H1 (cell line): ENCODE measurements around the gene ARHGAP6. TPM values are rescaled to one million over a fixed set of nuclear protein-coding genes. Genes with fewer than 3 reads are reported as not detected.

Source experiments
- CTCF ChIA-PET: fragments of 300-600 bp; sonication (Branson Sonifier 250); formaldehyde crosslinking; loops from one replicate; lab custom pipeline; 2021; ENCODE audit not compliant: partially characterized antibody; lab: Charles Lee
- POLR2A ChIA-PET: fragments of 300-600 bp; sonication (Branson Sonifier 250); formaldehyde crosslinking; loops from one replicate; lab custom pipeline; 2021; ENCODE audit warnings: inconsistent platforms; ENCODE audit not compliant: partially characterized antibody; lab: Charles Lee
- DNase-seq, 2 experiments: peaks; one replicate each; pipeline versions ENCODE4 v3.0.0 to v3.0.0-alpha.2; 2010 to 2022; ENCODE audit warnings: low spot score in 2 of 2, low read depth in 1 of 2, mixed read lengths in 1 of 2
- FAIRE-seq: peaks from 2 replicates; lab custom pipeline; 2011; peaks lifted over from hg19 to GRCh38; lab: Jason Lieb, UNC
- H2AFZ ChIP-seq: 2 replicates; pipeline ENCODE4 v1.8.1; 2012; ENCODE audit warnings: low read length, inconsistent platforms
- H2AK5ac ChIP-seq: 2 replicates; pipeline ENCODE4 v1.6.1; 2013; ENCODE audit warnings: low read depth, low read length
- H2BK120ac ChIP-seq: replicated peaks from 2 replicates; pipeline ENCODE3; 2013; ENCODE audit warnings: low read depth, low read length, inconsistent platforms
- H2BK12ac ChIP-seq: 2 replicates; pipeline ENCODE4 v1.6.1; 2013; ENCODE audit warnings: low read depth, low read length
- H2BK15ac ChIP-seq: 2 replicates; pipeline ENCODE4 v1.6.1; 2013; ENCODE audit warnings: low read length
- H2BK20ac ChIP-seq: 2 replicates; pipeline ENCODE4 v1.6.1; 2013; ENCODE audit warnings: low read length
- H2BK5ac ChIP-seq: 2 replicates; pipeline ENCODE4 v1.6.1; 2013; ENCODE audit warnings: low read depth, low read length
- H3K14ac ChIP-seq: 2 replicates; pipeline ENCODE4 v1.6.1; 2013; ENCODE audit warnings: inconsistent platforms; ENCODE audit not compliant: insufficient read length
- H3K18ac ChIP-seq: 2 replicates; pipeline ENCODE4 v1.6.1; 2013; ENCODE audit warnings: low read length; ENCODE audit errors: extremely low read depth
- H3K23ac ChIP-seq: 2 replicates; pipeline ENCODE4 v1.6.1; 2013; ENCODE audit warnings: inconsistent platforms; ENCODE audit not compliant: insufficient read length
- H3K23me2 ChIP-seq: 2 replicates; pipeline ENCODE4 v1.6.1; 2013; ENCODE audit warnings: low read depth, low read length
- H3K27ac ChIP-seq: 2 replicates; pipeline ENCODE4 v1.6.1; 2011; ENCODE audit warnings: low read depth, low read length, inconsistent platforms
- H3K27me3 ChIP-seq, 4 experiments: replicated peaks in 1 of 4; 1 replicate in 1 of 4; 2 replicates in 3 of 4; pipeline versions ENCODE4 v1.6.1 to v1.8.1; 2011 to 2013; ENCODE audit warnings: low read length in 3 of 4, mild to moderate bottlenecking in 3 of 4, inconsistent platforms in 2 of 4, mixed read lengths in 2 of 4, moderate library complexity in 1 of 4; ENCODE audit not compliant: control insufficient read depth in 3 of 4, insufficient read depth in 3 of 4; ENCODE audit errors: extremely low read depth in 1 of 4
- H3K36me3 ChIP-seq, 4 experiments: 2 replicates each; pipeline versions ENCODE4 v1.6.1 to v1.8.1; 2011 to 2013; ENCODE audit warnings: mild to moderate bottlenecking in 4 of 4, low read length in 3 of 4, moderate library complexity in 2 of 4, control low read depth in 1 of 4, inconsistent platforms in 1 of 4; ENCODE audit not compliant: insufficient read depth in 4 of 4, control insufficient read depth in 2 of 4
- H3K4ac ChIP-seq: replicated peaks from 2 replicates; pipeline ENCODE3; 2013; ENCODE audit warnings: low read length, low read depth, mixed read lengths, inconsistent platforms; ENCODE audit not compliant: insufficient read length
- H3K4me1 ChIP-seq, 4 experiments: replicated peaks in 1 of 4; 1 replicate in 1 of 4; 2 replicates in 3 of 4; pipeline versions ENCODE4 v1.6.1 to v1.8.1; 2011 to 2013; ENCODE audit warnings: low read length in 3 of 4, inconsistent platforms in 2 of 4, mixed read lengths in 1 of 4; ENCODE audit not compliant: insufficient read depth in 4 of 4, control insufficient read depth in 3 of 4
- H3K4me2 ChIP-seq, 2 experiments: 2 replicates each; pipeline versions ENCODE4 v1.6.1 to v1.8.1; 2011 to 2013; ENCODE audit warnings: low read depth in 2 of 2, low read length in 2 of 2, control low read depth in 1 of 2, inconsistent platforms in 1 of 2, mild to moderate bottlenecking in 1 of 2; ENCODE audit not compliant: insufficient read depth in 1 of 2
- H3K4me3 ChIP-seq, 4 experiments: fragments of 200-600, 300-600 bp in 1 of 4; sonication (generic), shearing (Covaris generic), sonication (Bioruptor Twin) in 1 of 4; 2 replicates each; pipeline versions ENCODE4 v1.5.1 to v1.8.1; 2011 to 2016; ENCODE audit warnings: low read length in 4 of 4, low read depth in 3 of 4, control low read depth in 2 of 4, inconsistent platforms in 2 of 4, mild to moderate bottlenecking in 2 of 4, mixed read lengths in 1 of 4, moderate library complexity in 1 of 4; ENCODE audit not compliant: insufficient read depth in 2 of 4; ENCODE audit errors: extremely low read depth in 1 of 4
- H3K56ac ChIP-seq: replicated peaks from 2 replicates; pipeline ENCODE3; 2013; ENCODE audit warnings: low read depth, mild to moderate bottlenecking, mixed read lengths, low read length, inconsistent platforms; ENCODE audit not compliant: insufficient read length
- H3K79me1 ChIP-seq: 2 replicates; pipeline ENCODE4 v1.6.1; 2013; ENCODE audit warnings: low read depth, low read length, control low read depth
- H3K79me2 ChIP-seq, 2 experiments: 2 replicates each; pipeline versions ENCODE4 v1.6.1 to v1.8.1; 2012 to 2013; ENCODE audit warnings: low read length in 2 of 2, mild to moderate bottlenecking in 2 of 2, inconsistent platforms in 1 of 2; ENCODE audit not compliant: insufficient read depth in 2 of 2, control insufficient read depth in 1 of 2
- H3K9ac ChIP-seq, 4 experiments: replicated peaks in 1 of 4; 1 replicate in 1 of 4; 2 replicates in 3 of 4; pipeline versions ENCODE4 v1.6.1 to v1.8.1; 2011 to 2013; ENCODE audit warnings: low read depth in 3 of 4, low read length in 3 of 4, control low read depth in 2 of 4, mild to moderate bottlenecking in 2 of 4, moderate library complexity in 2 of 4, inconsistent platforms in 1 of 4; ENCODE audit errors: extremely low read depth in 1 of 4
- H3K9me3 ChIP-seq, 2 experiments: 2 replicates each; pipeline versions ENCODE4 v1.6.1 to v1.8.1; 2012 to 2013; ENCODE audit warnings: mild to moderate bottlenecking in 2 of 2, moderate library complexity in 2 of 2, control low read depth in 1 of 2, inconsistent platforms in 1 of 2, low read depth in 1 of 2, low read length in 1 of 2, mixed read lengths in 1 of 2; ENCODE audit not compliant: insufficient read depth in 2 of 2
- H4K20me1 ChIP-seq, 2 experiments: replicated peaks in 1 of 2; 2 replicates each; pipeline versions ENCODE3 to v1.8.1; 2011 to 2013; ENCODE audit warnings: inconsistent platforms in 2 of 2, low read length in 2 of 2, mild to moderate bottlenecking in 1 of 2; ENCODE audit not compliant: insufficient read depth in 2 of 2, control insufficient read depth in 1 of 2
- H4K5ac ChIP-seq: 2 replicates; pipeline ENCODE4 v1.6.1; 2013; ENCODE audit warnings: low read length, low read depth, mixed read lengths, inconsistent platforms; ENCODE audit not compliant: insufficient read length
- H4K8ac ChIP-seq: 2 replicates; pipeline ENCODE4 v1.8.0; 2013; ENCODE audit warnings: mild to moderate bottlenecking, moderate library complexity, low read length, inconsistent platforms; ENCODE audit not compliant: insufficient read depth; ENCODE audit errors: extremely low read depth
- H4K91ac ChIP-seq: replicated peaks from 2 replicates; pipeline ENCODE3; 2013; ENCODE audit warnings: low read length, mixed read lengths, inconsistent platforms; ENCODE audit not compliant: insufficient read length
- CBX5 ChIP-seq: fragments of 300-800, 300-1000 bp; sonication (generic); IDR thresholded peaks from 2 replicates; pipeline ENCODE4 v1.7.1; 2016; ENCODE audit warnings: antibody characterized with exemption, low read length, low read depth
- FOSL1 ChIP-seq: IDR thresholded peaks from 2 replicates; pipeline ENCODE4 v1.6.1; 2011; ENCODE audit warnings: mild to moderate bottlenecking, low read depth, low read length, moderate library complexity; ENCODE audit not compliant: insufficient read depth
- POLR2A ChIP-seq, 2 experiments: IDR thresholded peaks; 1 replicate in 1 of 2; 2 replicates in 1 of 2; pipeline ENCODE4 v1.6.1; 2011; ENCODE audit warnings: low read depth in 2 of 2, low read length in 2 of 2, mild to moderate bottlenecking in 2 of 2; ENCODE audit errors: control extremely low read depth in 1 of 2
- SIRT6 ChIP-seq: IDR thresholded peaks from one replicate; pipeline ENCODE4 v1.7.1; 2012; ENCODE audit warnings: low read length, inconsistent platforms
- SIX5 ChIP-seq: IDR thresholded peaks from 2 replicates; pipeline ENCODE4 v1.6.1; 2011; ENCODE audit warnings: mild to moderate bottlenecking, low read depth, low read length
- SP1 ChIP-seq: IDR thresholded peaks from 2 replicates; pipeline ENCODE4 v1.6.1; 2011; ENCODE audit warnings: low read depth, low read length
- SUZ12 ChIP-seq: fragments of 200-600 bp; sonication (generic); IDR thresholded peaks from 2 replicates; pipeline ENCODE4 v1.6.1; 2012; ENCODE audit warnings: mild to moderate bottlenecking, inconsistent platforms, low read length, moderate library complexity, mixed read lengths
- TAF1 ChIP-seq: IDR thresholded peaks from 2 replicates; pipeline ENCODE4 v1.6.1; 2011; ENCODE audit warnings: mild to moderate bottlenecking, low read depth, low read length
- TAF7 ChIP-seq: optimal IDR thresholded peaks from 2 replicates; pipeline ENCODE3; 2011; ENCODE audit warnings: low read depth, mild to moderate bottlenecking, inconsistent platforms, low read length, moderate library complexity, borderline replicate concordance
- WGBS, 2 experiments: shearing (Covaris generic) in 1 of 2; methylation state at CpG; one replicate each; pipeline versions ENCODE4 v1.1.6 to v1.1.7; 2013 to 2015; ENCODE audit warnings: low lambda C conversion rate in 2 of 2, mixed read lengths in 2 of 2, inconsistent platforms in 1 of 2, low coverage in 1 of 2, missing lambda C conversion rate in 1 of 2; ENCODE audit not compliant: insufficient replicate concordance in 2 of 2, insufficient coverage in 1 of 2, insufficient read length in 1 of 2; ENCODE audit errors: extremely low coverage in 1 of 2, missing lambda C conversion rate in 1 of 2; 5-methylcytosine and 5-hydroxymethylcytosine counted together
- polyA plus RNA-seq, 7 experiments: library from polyadenylated mRNA; depleted of rRNA in 3 of 7; stranded (reverse) in 5 of 7; unstranded in 2 of 7; fragments of >200 nt in 5 of 7; fragments of 200-250 nt in 2 of 7; gene quantifications; 1 replicate in 5 of 7; 2 replicates in 1 of 7; 4 replicates in 1 of 7; pipeline versions ENCODE4 v1.2.1 to v1.2.3, GENCODE V29; 2011 to 2013; ENCODE audit warnings: missing spikeins in 2 of 7, mixed read lengths in 2 of 7
- total RNA-seq: library from RNA; stranded (reverse); fragmentation: NEBNext Ultra II Directional; extraction: Animal tissue kit (Norgen Biotek cat#: 25700); gene quantifications from 2 replicates; pipeline ENCODE4 v1.2.1, GENCODE V29; 2021

ARHGAP6 gene
- total and polyA plus RNA-seq, 2 of the 8 experiments (the other 6 are each of a cell fraction or from before 2014, with no cell fraction given): 0.35 to 0.82 TPM

- H3K9me3 ChIP-seq: no peaks in the 10 kb centered on the region
- no peaks in the 10 kb centered on the region for H3K27me3 ChIP-seq
- H2AK5ac ChIP-seq: no peak overlapping the region
- no peak for FAIRE-seq
- H3K4me3 ChIP-seq: no peak overlapping the region
- no peak overlapping the region for H4K5ac ChIP-seq
- TF ChIP-seq TAF7 (no peak), CBX5 (no peak), TAF1 (no peak), SUZ12 (no peak), SIRT6 (no peak), FOSL1 (no peak), SP1 (no peak), POLR2A (IDR thresholded peaks at IDR 0.05; ENCODE audit: control extremely low read depth in 1 of 2, low read depth in 2 of 2, low read length in 2 of 2) (no peak), SIX5 (no peak)
- H2BK15ac ChIP-seq: no peak overlapping the region
- H2BK120ac ChIP-seq: no peak overlapping the region
- H3K23ac ChIP-seq: no peak overlapping the region
- no peaks in the 10 kb centered on the region for H3K79me2 ChIP-seq
- H3K79me1 ChIP-seq: no peaks in the 10 kb centered on the region
- no peaks in the 10 kb centered on the region for H3K23me2 ChIP-seq
- H2BK20ac ChIP-seq: no peak overlapping the region
- H3K36me3 ChIP-seq: no peaks in the 10 kb centered on the region
- no peak overlapping the region for H3K4ac ChIP-seq
- no peaks in the 10 kb centered on the region for H4K20me1 ChIP-seq
- H4K8ac ChIP-seq: no peak overlapping the region
- H3K4me1 ChIP-seq: no peaks in the 10 kb centered on the region
- no peak overlapping the region for H2BK5ac ChIP-seq
- H3K9ac ChIP-seq: no peak overlapping the region
- DNase-seq: no peak
- no peak overlapping the region for H2BK12ac ChIP-seq
- no peak overlapping the region for H3K27ac ChIP-seq
- H2AFZ ChIP-seq: no peak overlapping the region
- H3K4me2 ChIP-seq: no peak overlapping the region
- H3K14ac ChIP-seq: no peak overlapping the region
- 88% methylated on average over 1 of the region's 1 CpG; no CpG with 5 or more reads in 1 of the 2 experiments for WGBS, 2 experiments
- no peak overlapping the region for H3K18ac ChIP-seq
- ChIA-PET CTCF (interaction anchor here (0.9 kb wide), 1 partner anchor 14 kb away, joined by 3 read pairs; no protein-coding TSS in a partner anchor), POLR2A (no interaction called here)
- no peak overlapping the region for H4K91ac ChIP-seq
- no peak overlapping the region for H3K56ac ChIP-seq
Observed at GRCh38 chrX:11464380-11464779, 201.3 kb downstream of the ARHGAP6 start.
